HCT116 (cell line): ENCODE results near the gene ACSBG1. TPM values are rescaled to one million over a fixed set of nuclear protein-coding genes. Genes with fewer than 3 reads are reported as not detected.

ENCODE experiments used
- ATAC-seq: fragments of 200-7000 bp; cut with Tn5 transposase; 2 replicates; pipeline ENCODE4 v1.9.1; 2020; ENCODE audit warnings: mild to moderate bottlenecking, moderate library complexity
- BruUV-seq: library from RNA; stranded (reverse); fragments of 400-500 nt; replicated peaks from 2 replicates; lab custom pipeline; 2021; lab: Mats Ljungman, UMichigan
- CTCF ChIA-PET: fragments of 300-600 bp; sonication (Branson Sonifier 250); formaldehyde crosslinking; loops from one replicate; lab custom pipeline; 2021; ENCODE audit warnings: antibody characterized with exemption; lab: Charles Lee
- POLR2A ChIA-PET: fragments of 300-600, 350-600 bp; sonication (Branson Sonifier 250); formaldehyde crosslinking; loops from one replicate; lab custom pipeline; 2021; ENCODE audit warnings: antibody characterized with exemption; lab: Charles Lee
- RAD21 ChIA-PET, 2 experiments: fragments of 300-600 bp; sonication (Branson Sonifier 250); formaldehyde crosslinking; loops; one replicate each; lab custom pipeline; 2023; ENCODE audit warnings: low total read pairs in 2 of 2; ENCODE audit not compliant: uncharacterized antibody in 2 of 2, unreplicated experiment in 2 of 2, low non-redundant PET in 1 of 2; lab: Charles Lee
- DNase-seq: peaks from one replicate; pipeline ENCODE4 v3.0.0-alpha.2; 2010; ENCODE audit warnings: low read depth, low spot score
- H2AFZ ChIP-seq: fragments of 200-600 bp; shearing (Covaris generic), sonication (generic); 2 replicates; pipeline ENCODE4 v1.6.1; 2017; ENCODE audit warnings: low read depth, mixed run types, mixed read lengths, antibody characterized with exemption, low read length; ENCODE audit not compliant: poor library complexity, severe bottlenecking
- H3K27ac ChIP-seq: 2 replicates; pipeline ENCODE4 v1.5.1; 2012; ENCODE audit warnings: low read depth, low read length
- H3K27me3 ChIP-seq: fragments of 200-600 bp; sonication (generic); 2 replicates; pipeline ENCODE4 v1.6.1; 2016; ENCODE audit warnings: mixed run types, low read length, mixed read lengths; ENCODE audit not compliant: insufficient read depth
- H3K36me3 ChIP-seq, 2 experiments: fragments of 200-500 bp in 1 of 2; fragments of 200-600 bp in 1 of 2; sonication (Bioruptor generic) in 1 of 2; sonication (generic) in 1 of 2; 2 replicates each; pipeline versions ENCODE4 v1.5.1 to v1.6.1; 2014 to 2016; ENCODE audit warnings: low read length in 2 of 2, inconsistent platforms in 1 of 2, mixed read lengths in 1 of 2, mixed run types in 1 of 2; ENCODE audit not compliant: insufficient read depth in 2 of 2, control insufficient read depth in 1 of 2
- H3K4me1 ChIP-seq, 2 experiments: fragments of 200-600 bp in 1 of 2; sonication (generic) in 1 of 2; 2 replicates each; pipeline versions ENCODE4 v1.5.1 to v1.6.1; 2012 to 2017; ENCODE audit warnings: low read length in 2 of 2, inconsistent platforms in 1 of 2, mild to moderate bottlenecking in 1 of 2, mixed read lengths in 1 of 2, mixed run types in 1 of 2, moderate library complexity in 1 of 2; ENCODE audit not compliant: insufficient read depth in 2 of 2, control insufficient read depth in 1 of 2
- H3K4me2 ChIP-seq: fragments of 200-600 bp; sonication (generic); 2 replicates; pipeline ENCODE4 v1.6.1; 2017; ENCODE audit warnings: mixed run types, low read length, mixed read lengths
- H3K4me3 ChIP-seq, 2 experiments: fragments of 200-600 bp in 1 of 2; sonication (generic) in 1 of 2; replicated peaks in 1 of 2; 2 replicates each; pipeline ENCODE4 v1.5.1; 2011 to 2016; ENCODE audit warnings: low read length in 2 of 2, control low read depth in 1 of 2, low read depth in 1 of 2, mild to moderate bottlenecking in 1 of 2, mixed read lengths in 1 of 2, mixed run types in 1 of 2
- H3K79me2 ChIP-seq: fragments of 200-600 bp; sonication (generic); 2 replicates; pipeline ENCODE4 v1.6.1; 2017; ENCODE audit warnings: mild to moderate bottlenecking, mixed run types, low read length, moderate library complexity, mixed read lengths; ENCODE audit not compliant: insufficient read depth
- H3K9ac ChIP-seq: fragments of 200-600 bp; sonication (generic); 2 replicates; pipeline ENCODE4 v1.6.1; 2016; ENCODE audit warnings: low read length, mixed read lengths
- H3K9me2 ChIP-seq: fragments of 200-600 bp; sonication (generic), shearing (Covaris generic); 2 replicates; pipeline ENCODE4 v1.6.1; 2017; ENCODE audit warnings: mixed run types, mild to moderate bottlenecking, moderate library complexity; ENCODE audit not compliant: insufficient read depth
- H3K9me3 ChIP-seq, 2 experiments: fragments of 200-500 bp in 1 of 2; fragments of 200-600 bp in 1 of 2; sonication (Bioruptor generic) in 1 of 2; sonication (generic) in 1 of 2; 2 replicates each; pipeline ENCODE4 v1.6.1; 2014 to 2017; ENCODE audit warnings: low read length in 2 of 2, mixed read lengths in 2 of 2, inconsistent platforms in 1 of 2, low read depth in 1 of 2, mild to moderate bottlenecking in 1 of 2, mixed run types in 1 of 2, moderate library complexity in 1 of 2; ENCODE audit not compliant: control insufficient read depth in 1 of 2, insufficient read depth in 1 of 2
- H4K20me1 ChIP-seq: fragments of 200-600 bp; sonication (generic), shearing (Covaris generic); 2 replicates; pipeline ENCODE4 v1.6.1; 2017; ENCODE audit warnings: mixed run types, mild to moderate bottlenecking, moderate library complexity; ENCODE audit not compliant: insufficient read depth
- CBX3 ChIP-seq: IDR thresholded peaks from 2 replicates; pipeline ENCODE4 v1.6.1; 2012; ENCODE audit warnings: low read depth
- CEBPB ChIP-seq: IDR thresholded peaks from 2 replicates; pipeline ENCODE4 v1.6.1; 2012; ENCODE audit warnings: low read depth
- CTCF ChIP-seq, 3 experiments: fragments of 200-600 bp in 1 of 3; sonication (generic) in 1 of 3; IDR thresholded peaks in 2 of 3; conservative IDR thresholded peaks in 1 of 3; 2 replicates each; pipeline ENCODE4 v1.5.1; 2012 to 2017; ENCODE audit warnings: low read depth in 2 of 3, low read length in 2 of 3, antibody characterized with exemption in 1 of 3, borderline replicate concordance in 1 of 3, control low read depth in 1 of 3, mild to moderate bottlenecking in 1 of 3, mixed read lengths in 1 of 3, mixed run types in 1 of 3, moderate library complexity in 1 of 3; ENCODE audit not compliant: insufficient read depth in 1 of 3
- EGR1 ChIP-seq: IDR thresholded peaks from 2 replicates; pipeline ENCODE4 v1.6.1; 2012; ENCODE audit warnings: low read depth
- EZH2phosphoT487 ChIP-seq: fragments of 200-600 bp; IDR thresholded peaks from 2 replicates; pipeline ENCODE4 v1.6.1; 2018; ENCODE audit warnings: antibody characterized with exemption, borderline replicate concordance
- FOSL1 ChIP-seq: IDR thresholded peaks from 2 replicates; pipeline ENCODE4 v1.6.1; 2012; ENCODE audit warnings: low read depth
- JUND ChIP-seq: IDR thresholded peaks from 2 replicates; pipeline ENCODE4 v1.6.1; 2012
- MAX ChIP-seq: IDR thresholded peaks from 2 replicates; pipeline ENCODE4 v1.6.1; 2012
- POLR2A ChIP-seq: IDR thresholded peaks from 2 replicates; pipeline ENCODE4 v1.7.0; 2011; ENCODE audit warnings: borderline replicate concordance; ENCODE audit not compliant: insufficient read depth, insufficient read length; ENCODE audit errors: extremely low read depth
- POLR2AphosphoS5 ChIP-seq: IDR thresholded peaks from 2 replicates; pipeline ENCODE4 v1.6.1; 2011; ENCODE audit warnings: mild to moderate bottlenecking, low read depth, low read length, moderate library complexity
- RAD21 ChIP-seq: IDR thresholded peaks from 2 replicates; pipeline ENCODE4 v1.6.1; 2012; ENCODE audit warnings: low read depth, mild to moderate bottlenecking
- SIN3A ChIP-seq: IDR thresholded peaks from 2 replicates; pipeline ENCODE4 v1.6.1; 2012; ENCODE audit warnings: low read depth
- SP1 ChIP-seq: IDR thresholded peaks from 2 replicates; pipeline ENCODE4 v1.6.1; 2012; ENCODE audit warnings: low read depth
- SRF ChIP-seq: IDR thresholded peaks from 2 replicates; pipeline ENCODE4 v1.6.1; 2012; ENCODE audit warnings: low read depth
- TCF7L2 ChIP-seq: IDR thresholded peaks from 2 replicates; pipeline ENCODE4 v1.7.0; 2011; ENCODE audit warnings: borderline replicate concordance, inconsistent platforms; ENCODE audit not compliant: insufficient read depth, insufficient read length; ENCODE audit errors: extremely low read depth
- YY1 ChIP-seq: IDR thresholded peaks from 2 replicates; pipeline ENCODE4 v1.6.1; 2011; ENCODE audit warnings: low read length, low read depth, moderate library complexity, mild to moderate bottlenecking; ENCODE audit not compliant: insufficient replicate concordance; ENCODE audit errors: extremely low read depth
- ZFX ChIP-seq: fragments of 450-650 bp; IDR thresholded peaks from 2 replicates; pipeline ENCODE4 v1.6.1; 2017
- intact Hi-C: fragments of 100-400 bp; cut with micrococcal nuclease; formaldehyde crosslinking; loops from 2 replicates; pipeline ENCODE4 v1.10.0; 2022
- total RNA-seq: library from RNA; stranded (reverse); gene quantifications from one replicate; pipeline ENCODE4 v1.2.1, GENCODE V29; 2021; ENCODE audit not compliant: unreplicated experiment
- TF ChIP-seq, protein P1 (sequence below): IDR thresholded peaks from 2 replicates; pipeline ENCODE4 v1.6.1; 2012
- TF ChIP-seq, protein P2 (sequence below): IDR thresholded peaks from 2 replicates; pipeline ENCODE4 v1.6.1; 2011; ENCODE audit warnings: mild to moderate bottlenecking, low read length, moderate library complexity; ENCODE audit not compliant: insufficient replicate concordance; ENCODE audit errors: extremely low read depth

The ACSBG1 gene
- total RNA-seq, 1 experiment from 2014 or later, result 0.71 TPM

GRCh38 chr15:78261062-78261461 lies 26.7 kb upstream of the ACSBG1 start:
- H3K4me3 ChIP-seq, result no peak overlapping the region
- ATAC-seq, result no peak
- H3K4me1 ChIP-seq, result peaks cover 8 to 22% of the 10 kb centered on the region in 2 experiments
- H3K9ac ChIP-seq, result no peak overlapping the region
- no peak overlapping the region for H2AFZ ChIP-seq
- H3K9me2 ChIP-seq, result no peaks in the 10 kb centered on the region
- no peaks in the 10 kb centered on the region for H3K27me3 ChIP-seq
- ChIA-PET CTCF (no interaction called here), POLR2A (no interaction called here), RAD21 (no interaction called here)
- no peaks in the 10 kb centered on the region for H3K9me3 ChIP-seq
- peaks cover 15% of the 10 kb centered on the region for H3K79me2 ChIP-seq
- TF ChIP-seq EGR1, result no peak
- no peak for TF ChIP-seq MAX
- TF ChIP-seq POLR2A, result no peak
- TF ChIP-seq, protein P1, sequence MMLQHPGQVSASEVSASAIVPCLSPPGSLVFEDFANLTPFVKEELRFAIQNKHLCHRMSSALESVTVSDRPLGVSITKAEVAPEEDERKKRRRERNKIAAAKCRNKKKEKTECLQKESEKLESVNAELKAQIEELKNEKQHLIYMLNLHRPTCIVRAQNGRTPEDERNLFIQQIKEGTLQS, result no peak
- no peak for TF ChIP-seq POLR2AphosphoS5
- TF ChIP-seq ZFX, result no peak
- TF ChIP-seq SRF, result no peak
- no peak for TF ChIP-seq SIN3A
- TF ChIP-seq YY1, result no peak
- no peak for TF ChIP-seq CBX3
- TF ChIP-seq CTCF (IDR thresholded peaks at IDR 0.05 in 2 of 3, conservative IDR thresholded peaks at IDR 0.05 in 1 of 3; ENCODE audit: borderline replicate concordance in 1 of 3, insufficient read depth in 1 of 3, low read depth in 2 of 3, low read length in 2 of 3), result no peak
- no peak for TF ChIP-seq FOSL1
- TF ChIP-seq TCF7L2, result no peak
- TF ChIP-seq, protein P2, sequence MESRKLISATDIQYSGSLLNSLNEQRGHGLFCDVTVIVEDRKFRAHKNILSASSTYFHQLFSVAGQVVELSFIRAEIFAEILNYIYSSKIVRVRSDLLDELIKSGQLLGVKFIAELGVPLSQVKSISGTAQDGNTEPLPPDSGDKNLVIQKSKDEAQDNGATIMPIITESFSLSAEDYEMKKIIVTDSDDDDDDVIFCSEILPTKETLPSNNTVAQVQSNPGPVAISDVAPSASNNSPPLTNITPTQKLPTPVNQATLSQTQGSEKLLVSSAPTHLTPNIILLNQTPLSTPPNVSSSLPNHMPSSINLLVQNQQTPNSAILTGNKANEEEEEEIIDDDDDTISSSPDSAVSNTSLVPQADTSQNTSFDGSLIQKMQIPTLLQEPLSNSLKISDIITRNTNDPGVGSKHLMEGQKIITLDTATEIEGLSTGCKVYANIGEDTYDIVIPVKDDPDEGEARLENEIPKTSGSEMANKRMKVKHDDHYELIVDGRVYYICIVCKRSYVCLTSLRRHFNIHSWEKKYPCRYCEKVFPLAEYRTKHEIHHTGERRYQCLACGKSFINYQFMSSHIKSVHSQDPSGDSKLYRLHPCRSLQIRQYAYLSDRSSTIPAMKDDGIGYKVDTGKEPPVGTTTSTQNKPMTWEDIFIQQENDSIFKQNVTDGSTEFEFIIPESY, result no peak
- no peak for TF ChIP-seq CEBPB
- no peak for TF ChIP-seq RAD21
- TF ChIP-seq EZH2phosphoT487, result no peak
- no peak for TF ChIP-seq JUND
- no peak for TF ChIP-seq SP1
- H3K36me3 ChIP-seq, result peaks cover 0 to 5% of the 10 kb centered on the region in 2 experiments; a peak in 1 of 4 replicates
- no peaks in the 10 kb centered on the region for H4K20me1 ChIP-seq
- H3K27ac ChIP-seq, result no peak overlapping the region
- intact Hi-C loops, result no loop called here
- DNase-seq, result no peak
- no peak overlapping the region for H3K4me2 ChIP-seq
- BruUV-seq, result no TSS peak
